Adrenal gland (tissue), 12 donors: ENCODE results near the gene FHOD3. TPM values are rescaled to one million over a fixed set of nuclear protein-coding genes. Genes with fewer than 3 reads are reported as not detected.
"Not testable (repeated sequence)": the region's sequence is repeated elsewhere in the genome, so short reads cannot be mapped to it uniquely, and the experiment has no call there.

Experiments
- DNase-seq, 7 donors: peaks; one replicate each; pipeline ENCODE4 v3.0.0-alpha.2; 2019 to 2020
- H3K27ac ChIP-seq, 5 donors: fragments of 200-600 bp; sonication (generic) in 4 of 5; 1 replicate in 3 of 5; 2 replicates in 2 of 5; pipeline versions ENCODE4 v1.5.1 to v1.8.0; 2016 to 2020; ENCODE audit warnings: mild to moderate bottlenecking in 1 of 5
- H3K27me3 ChIP-seq: fragments of 200-600 bp; 2 replicates; pipeline ENCODE4 v1.8.0; 2021
- H3K36me3 ChIP-seq, 2 donors: fragments of 200-600 bp; replicated peaks in 1 of 2; 1 replicate in 1 of 2; 2 replicates in 1 of 2; pipeline versions ENCODE4 v1.5.1 to v1.8.0; 2018 to 2022
- H3K4me1 ChIP-seq, 2 donors: fragments of 200-600 bp; replicated peaks in 1 of 2; 1 replicate in 1 of 2; 2 replicates in 1 of 2; pipeline versions ENCODE4 v1.5.1 to v1.8.0; 2018 to 2021
- H3K4me3 ChIP-seq, 4 donors: fragments of 200-600 bp; sonication (generic) in 3 of 4; one replicate each; pipeline ENCODE4 v1.5.1; 2016 to 2018
- H3K9me3 ChIP-seq, 3 donors: fragments of 200-600 bp; sonication (generic) in 1 of 3; replicated peaks in 1 of 3; 1 replicate in 2 of 3; 2 replicates in 1 of 3; pipeline versions ENCODE4 v1.5.1 to v1.8.0; 2016 to 2021
- CTCF ChIP-seq, 6 experiments: fragments of 450-650 bp in 4 of 6; fragments of 200-600 bp in 2 of 6; sonication (generic) in 1 of 6; IDR thresholded peaks; 1 replicate in 5 of 6; 2 replicates in 1 of 6; pipeline versions ENCODE4 v1.5.1 to v1.8.0; 2016 to 2021; ENCODE audit warnings: antibody characterized with exemption in 6 of 6, mild to moderate bottlenecking in 2 of 6, moderate library complexity in 1 of 6
- POLR2A ChIP-seq, 2 donors: fragments of 450-650 bp; IDR thresholded peaks; one replicate each; pipeline ENCODE4 v1.6.1; 2017; ENCODE audit warnings: antibody characterized with exemption in 2 of 2, mild to moderate bottlenecking in 2 of 2, moderate library complexity in 1 of 2
- WGBS, 4 donors: extraction: QIAGEN DNeasy Blood & Tissue Kit in 2 of 4; methylation state at CpG; one replicate each; pipeline versions ENCODE4 v1.1.5 to v1.1.7; 2013 to 2017; 5-methylcytosine and 5-hydroxymethylcytosine counted together
- intact Hi-C, 2 donors: fragments of 100-400 bp; cut with DNase I; formaldehyde crosslinking; loops; one replicate each; pipeline versions ENCODE4 v1.14.1 to v1.15.0; 2022 to 2023
- polyA plus RNA-seq, 3 donors: library from polyadenylated mRNA; stranded (reverse); fragments of 200-250 nt in 2 of 3; fragments of 350-450 nt in 1 of 3; fragmentation: Illumina TruSeq in 1 of 3; extraction: RNeasy Lipid Tissue Mini Kit (QIAGEN cat#74804) in 1 of 3; gene quantifications; one replicate each; pipeline ENCODE4 v1.2.3, GENCODE V29; 2013 to 2014
- total RNA-seq, 9 donors: library from RNA; depleted of rRNA in 4 of 9; stranded (reverse); fragments of >200 nt in 4 of 9; fragments of 120-200 nt in 1 of 9; fragmentation: NEBNext Ultra II Directional in 1 of 9; extraction: Animal tissue kit (Norgen Biotek cat#: 25700) in 1 of 9; gene quantifications; one replicate each; pipeline versions ENCODE4 v1.1.0 to v1.2.4, GENCODE V29; 2013 to 2023
- donor health status: healthy with polysubstance abuse.
- donor health status: Bipolar disorder and iron deficiency.
- donor health status: DM: yes; HTN: yes; CAD: no.
- donor health status: DM: no; HTN: no; CAD: no.
- donor health status: DM: no; HTN: no; CAD: no.
- donor health status: DM: yes; HTN: yes; CAD: no.

Gene FHOD3
- total and polyA plus RNA-seq, 12 donors = 17.5 to 87.9 (median 48.5) TPM

DNA sequence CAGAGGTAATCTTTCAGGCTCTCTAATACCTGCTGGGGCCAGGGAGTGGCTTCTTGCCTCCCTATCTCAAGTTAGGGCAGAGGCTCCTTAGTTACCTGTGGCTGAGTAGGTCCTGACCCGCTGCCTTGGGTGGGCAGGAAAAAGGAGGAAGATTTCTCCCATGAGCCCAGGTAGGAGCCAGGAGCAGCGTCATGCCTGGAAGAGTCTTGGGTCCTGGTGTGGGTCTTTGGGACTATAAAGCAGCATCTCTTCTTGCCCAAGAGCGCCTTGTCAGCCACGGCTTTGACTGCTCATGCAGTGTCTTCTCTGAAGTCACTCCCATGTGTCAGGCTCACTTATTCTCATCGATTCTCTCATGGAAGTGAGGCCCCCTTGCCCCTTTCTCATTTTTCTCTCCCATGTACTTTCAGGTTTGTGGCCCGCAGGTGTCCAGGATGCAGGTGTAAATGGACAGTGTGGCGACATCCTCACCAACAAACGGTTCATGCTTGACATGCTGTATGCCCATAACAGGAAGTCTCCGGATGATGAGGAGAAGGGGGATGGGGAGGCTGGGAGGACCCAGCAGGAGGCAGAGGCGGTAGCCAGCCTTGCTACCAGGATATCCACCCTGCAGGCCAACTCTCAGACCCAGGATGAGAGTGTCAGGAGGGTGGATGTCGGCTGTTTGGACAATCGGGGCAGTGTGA lies 420.1 kb downstream of the FHOD3 start:
- TF ChIP-seq POLR2A (IDR thresholded peaks at IDR 0.05) (no peak), CTCF (IDR thresholded peaks at IDR 0.05) (no peak)
- DNase-seq = peak in 1 of 7 donors; percentile 47
- Histone ChIP-seq H3K4me3 (no peak overlapping the region), H3K27me3 (no peaks in the 10 kb centered on the region), H3K4me1 (peaks cover 16% of the 10 kb centered on the region in 2 donors), H3K36me3 (no peaks in the 10 kb centered on the region), H3K27ac (no peak overlapping the region), H3K9me3 (no peaks in the 10 kb centered on the region)
- 90 to 94% (median 92%) methylated on average over 12 of the region's 12 CpGs for WGBS, 4 donors
- intact Hi-C loops = no loop called here

DNA sequence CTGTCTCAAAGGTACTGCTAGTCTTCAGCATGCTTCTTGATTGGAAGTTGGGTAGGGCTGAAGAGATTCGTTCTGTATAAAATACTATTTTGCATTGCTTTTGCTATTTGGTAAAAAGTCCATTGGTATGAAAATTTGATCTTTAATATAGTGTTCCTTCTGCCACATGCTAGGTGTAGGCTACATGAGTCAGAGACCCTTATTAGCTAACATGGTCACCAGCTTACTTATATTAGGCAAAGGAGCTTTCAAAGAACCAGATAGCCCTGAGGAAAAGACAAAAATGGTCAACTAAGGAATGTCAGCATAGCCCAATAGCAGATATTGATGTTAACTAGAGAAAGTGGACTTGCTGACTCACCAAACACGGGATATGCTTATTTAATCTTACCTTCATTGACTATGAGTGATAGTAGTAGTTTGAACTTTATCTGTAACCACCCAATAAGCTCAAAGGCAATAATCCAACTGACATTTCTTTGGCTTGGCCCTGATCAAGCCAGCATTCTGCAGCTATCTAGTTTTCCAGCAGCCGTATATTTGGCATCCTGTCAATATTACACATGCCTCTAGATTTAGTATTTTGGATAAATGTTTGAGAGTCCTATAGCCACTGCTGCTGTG lies 421.3 kb downstream of the FHOD3 start:
- peaks cover 16% of the 10 kb centered on the region in 2 donors for H3K4me1 ChIP-seq
- no peaks in the 10 kb centered on the region for H3K9me3 ChIP-seq
- H3K36me3 ChIP-seq = no peaks in the 10 kb centered on the region
- intact Hi-C loops = no loop called here
- H3K27ac ChIP-seq = no peak overlapping the region
- TF ChIP-seq POLR2A (IDR thresholded peaks at IDR 0.05) (no peak), CTCF (IDR thresholded peaks at IDR 0.05) (no peak)
- peak in 1 of 7 donors; percentile 16 for DNase-seq
- H3K27me3 ChIP-seq = no peaks in the 10 kb centered on the region
- WGBS, 4 donors = 58 to 75% (median 66%) methylated on average over 3 of the region's 3 CpGs
- H3K4me3 ChIP-seq = no peak overlapping the region

GRCh38 chr18:36719630-36720029 lies 422.1 kb downstream of the FHOD3 start:
- Histone ChIP-seq H3K9me3 (no peaks in the 10 kb centered on the region), H3K4me1 (peaks cover 16% of the 10 kb centered on the region in 2 donors), H3K4me3 (no peak overlapping the region), H3K27me3 (no peaks in the 10 kb centered on the region), H3K36me3 (no peaks in the 10 kb centered on the region), H3K27ac (no peak overlapping the region)
- TF ChIP-seq CTCF (IDR thresholded peaks at IDR 0.05) (no peak), POLR2A (IDR thresholded peaks at IDR 0.05) (no peak)
- WGBS, 4 donors = 71 to 81% (median 77%) methylated on average over 2 of the region's 2 CpGs
- no peak for DNase-seq
- intact Hi-C loops = no loop called here

DNA sequence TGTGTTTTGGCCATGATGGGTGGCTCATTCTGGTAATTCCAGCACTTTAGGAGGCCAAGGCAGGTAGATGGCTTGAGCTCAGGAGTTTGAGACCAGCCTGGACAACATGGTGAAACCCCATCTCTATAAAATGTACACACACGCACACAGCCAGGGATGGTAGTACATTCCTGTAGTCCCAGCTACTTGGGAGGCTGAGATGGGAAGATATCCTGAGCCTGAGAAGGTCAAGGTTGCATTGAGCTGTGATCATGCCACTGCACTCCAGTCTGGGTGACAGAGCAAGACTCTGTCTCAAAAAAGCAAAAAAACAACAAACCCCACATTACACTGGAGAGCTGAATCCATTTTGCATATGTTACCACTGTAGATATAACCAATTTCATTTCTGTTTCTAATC lies 423.8 kb downstream of the FHOD3 start:
- H3K27me3 ChIP-seq, H3K4me3 ChIP-seq, H3K36me3 ChIP-seq, H3K9me3 ChIP-seq, intact Hi-C loops: not testable (repeated sequence)
- WGBS, 4 donors = 45 to 53% (median 50%) methylated on average over 1 of the region's 1 CpG
- peak overlapping the region in 1 of 5 donors; percentile 6 for H3K27ac ChIP-seq
- DNase-seq = peak in 4 of 7 donors; percentile 33 to 51 (median 42)
- peaks cover 16% of the 10 kb centered on the region in 2 donors for H3K4me1 ChIP-seq
